Measurements from ENCODE around the gene DERL2. TPM values are rescaled to one million over a fixed set of nuclear protein-coding genes. Genes with fewer than 3 reads are reported as not detected.

DERL2 gene
- total and polyA plus RNA-seq, 9 of the 15 experiments (the other 6 are each of a cell fraction or from before 2014, with no cell fraction given) = 11.5 to 105 (median 30.7) TPM

GRCh38 chr17:5429191-5429887 lies 56.6 kb downstream of the DERL2 start (continued):
- TF ChIP-seq, protein P1, sequence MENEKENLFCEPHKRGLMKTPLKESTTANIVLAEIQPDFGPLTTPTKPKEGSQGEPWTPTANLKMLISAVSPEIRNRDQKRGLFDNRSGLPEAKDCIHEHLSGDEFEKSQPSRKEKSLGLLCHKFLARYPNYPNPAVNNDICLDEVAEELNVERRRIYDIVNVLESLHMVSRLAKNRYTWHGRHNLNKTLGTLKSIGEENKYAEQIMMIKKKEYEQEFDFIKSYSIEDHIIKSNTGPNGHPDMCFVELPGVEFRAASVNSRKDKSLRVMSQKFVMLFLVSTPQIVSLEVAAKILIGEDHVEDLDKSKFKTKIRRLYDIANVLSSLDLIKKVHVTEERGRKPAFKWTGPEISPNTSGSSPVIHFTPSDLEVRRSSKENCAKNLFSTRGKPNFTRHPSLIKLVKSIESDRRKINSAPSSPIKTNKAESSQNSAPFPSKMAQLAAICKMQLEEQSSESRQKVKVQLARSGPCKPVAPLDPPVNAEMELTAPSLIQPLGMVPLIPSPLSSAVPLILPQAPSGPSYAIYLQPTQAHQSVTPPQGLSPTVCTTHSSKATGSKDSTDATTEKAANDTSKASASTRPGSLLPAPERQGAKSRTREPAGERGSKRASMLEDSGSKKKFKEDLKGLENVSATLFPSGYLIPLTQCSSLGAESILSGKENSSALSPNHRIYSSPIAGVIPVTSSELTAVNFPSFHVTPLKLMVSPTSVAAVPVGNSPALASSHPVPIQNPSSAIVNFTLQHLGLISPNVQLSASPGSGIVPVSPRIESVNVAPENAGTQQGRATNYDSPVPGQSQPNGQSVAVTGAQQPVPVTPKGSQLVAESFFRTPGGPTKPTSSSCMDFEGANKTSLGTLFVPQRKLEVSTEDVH (IDR thresholded peaks at IDR 0.05; ENCODE audit: low read depth, partially characterized antibody) = no peak
- TF ChIP-seq REST (IDR thresholded peaks at IDR 0.05; ENCODE audit: borderline replicate concordance) (no peak), REST (CRISPR knock-in tag; IDR thresholded peaks at IDR 0.05; ENCODE audit: low read depth) (no peak), RHOXF2B (CRISPR knock-in tag; conservative IDR thresholded peaks at IDR 0.05) (no peak), ZNF586 (CRISPR knock-in tag; conservative IDR thresholded peaks at IDR 0.05) (no peak), ZNF124 (CRISPR knock-in tag; IDR thresholded peaks at IDR 0.05) (no peak), NCOA1 (IDR thresholded peaks at IDR 0.05; ENCODE audit: low read depth) (no peak), MCM5 (IDR thresholded peaks at IDR 0.05; ENCODE audit: low read depth) (no peak)
- TF ChIP-seq, protein P2, sequence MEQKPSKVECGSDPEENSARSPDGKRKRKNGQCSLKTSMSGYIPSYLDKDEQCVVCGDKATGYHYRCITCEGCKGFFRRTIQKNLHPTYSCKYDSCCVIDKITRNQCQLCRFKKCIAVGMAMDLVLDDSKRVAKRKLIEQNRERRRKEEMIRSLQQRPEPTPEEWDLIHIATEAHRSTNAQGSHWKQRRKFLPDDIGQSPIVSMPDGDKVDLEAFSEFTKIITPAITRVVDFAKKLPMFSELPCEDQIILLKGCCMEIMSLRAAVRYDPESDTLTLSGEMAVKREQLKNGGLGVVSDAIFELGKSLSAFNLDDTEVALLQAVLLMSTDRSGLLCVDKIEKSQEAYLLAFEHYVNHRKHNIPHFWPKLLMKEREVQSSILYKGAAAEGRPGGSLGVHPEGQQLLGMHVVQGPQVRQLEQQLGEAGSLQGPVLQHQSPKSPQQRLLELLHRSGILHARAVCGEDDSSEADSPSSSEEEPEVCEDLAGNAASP (IDR thresholded peaks at IDR 0.05) = no peak
